ENCODE results near the gene EPHB2. TPM values are rescaled to one million over a fixed set of nuclear protein-coding genes. Genes with fewer than 3 reads are reported as not detected.

Gene EPHB2
- total RNA-seq, 1 experiment from 2014 or later, result 39.3 TPM

- DNase-seq (ENCODE audit: low spot score), result peak; percentile 59
Observed at GRCh38 chr1:22880174-22880601, 169.5 kb downstream of the EPHB2 start.

GRCh38 chr1:22883406-22883805, 172.8 kb downstream of the EPHB2 start:
- no peak for DNase-seq (ENCODE audit: low spot score)

GRCh38 chr1:22884806-22885530, 174.3 kb downstream of the EPHB2 start:
- DNase-seq (ENCODE audit: low spot score), result no peak

- DNase-seq (ENCODE audit: low spot score), result no peak
Observed at GRCh38 chr1:22886211-22886610, 175.6 kb downstream of the EPHB2 start.

GRCh38 chr1:22887491-22887890, 176.9 kb downstream of the EPHB2 start:
- DNase-seq (ENCODE audit: low spot score), result no peak

- DNase-seq (ENCODE audit: low spot score), result peak; percentile 16
Observed at GRCh38 chr1:22888320-22889075, 177.9 kb downstream of the EPHB2 start.

- peak; percentile 16 for DNase-seq (ENCODE audit: low spot score)
Observed at GRCh38 chr1:22889213-22889827, 178.7 kb downstream of the EPHB2 start.

- no peak for DNase-seq (ENCODE audit: low spot score)
Observed at GRCh38 chr1:22892789-22893188, 182.2 kb downstream of the EPHB2 start.

GRCh38 chr1:22893292-22893691, 182.7 kb downstream of the EPHB2 start:
- DNase-seq (ENCODE audit: low spot score), result no peak

- no peak for DNase-seq (ENCODE audit: low spot score)
Observed at GRCh38 chr1:22895357-22895756, 184.7 kb downstream of the EPHB2 start.

GRCh38 chr1:22896184-22896583, 185.5 kb downstream of the EPHB2 start:
- DNase-seq (ENCODE audit: low spot score), result no peak

GRCh38 chr1:22900451-22900850, 189.8 kb downstream of the EPHB2 start:
- DNase-seq (ENCODE audit: low spot score), result no peak

- no peak for DNase-seq (ENCODE audit: low spot score)
Observed at GRCh38 chr1:22903113-22903512, 192.5 kb downstream of the EPHB2 start.

GRCh38 chr1:22906968-22907367, 196.3 kb downstream of the EPHB2 start:
- DNase-seq (ENCODE audit: low spot score), result no peak

- no peak for DNase-seq (ENCODE audit: low spot score)
Observed at GRCh38 chr1:22907528-22907927, 196.9 kb downstream of the EPHB2 start.

GRCh38 chr1:22908880-22909426, 198.3 kb downstream of the EPHB2 start:
- DNase-seq (ENCODE audit: low spot score), result no peak

- DNase-seq (ENCODE audit: low spot score), result no peak
Observed at GRCh38 chr1:22910286-22910685, 199.6 kb downstream of the EPHB2 start.

- no peak for DNase-seq (ENCODE audit: low spot score)
Observed at GRCh38 chr1:22910986-22911651, 200.5 kb downstream of the EPHB2 start.

GRCh38 chr1:22912311-22912710, 201.7 kb downstream of the EPHB2 start:
- DNase-seq (ENCODE audit: low spot score), result no peak

GRCh38 chr1:22913421-22914141, 202.9 kb downstream of the EPHB2 start:
- DNase-seq (ENCODE audit: low spot score), result no peak

GRCh38 chr1:22914156-22914555, 203.5 kb downstream of the EPHB2 start:
- DNase-seq (ENCODE audit: low spot score), result no peak

Measured in A172 (cell line).